ENCODE results near the gene ABCB6.
"Not testable (repeated sequence)": the region's sequence is repeated elsewhere in the genome, so short reads cannot be mapped to it uniquely, and the experiment has no call there.

The ABCB6 gene

GRCh38 chr2:219218732-219219701, at the start of gene ABCB6:
Gene ABCB6 (minus strand): TSS chr2:219218958. CDS start chr2:219218673, 285 bp downstream.
- no peak for TF ChIP-seq CTCF (IDR thresholded peaks at IDR 0.05)
- H3K4me1 Mint-ChIP-seq, result peaks cover 22% of the 10 kb centered on the region
- H3K27me3 Mint-ChIP-seq (ENCODE audit: low read depth, poor library complexity), result no peaks in the 10 kb centered on the region
- H3K9me3 Mint-ChIP-seq, result no peaks in the 10 kb centered on the region
- peak within 1 kb of the TSS; percentile 83 for H3K27ac Mint-ChIP-seq
- peak within 1 kb of the TSS; percentile 87 for H3K4me3 Mint-ChIP-seq
- DNase-seq, result peak; percentile 93
- H3K36me3 Mint-ChIP-seq (ENCODE audit: low read depth), result peaks cover 34% of the 10 kb centered on the region

- no peak overlapping the region for H3K4me3 Mint-ChIP-seq
- no peaks in the 10 kb centered on the region for H3K36me3 Mint-ChIP-seq (ENCODE audit: low read depth)
- no peaks in the 10 kb centered on the region for H3K4me1 Mint-ChIP-seq
- no peak overlapping the region for H3K27ac Mint-ChIP-seq
- H3K9me3 Mint-ChIP-seq, result no peaks in the 10 kb centered on the region
- TF ChIP-seq CTCF (IDR thresholded peaks at IDR 0.05), result no peak
- peaks cover 54% of the 10 kb centered on the region for H3K27me3 Mint-ChIP-seq (ENCODE audit: low read depth, poor library complexity)
- DNase-seq, result no peak
Observed at GRCh38 chr2:219268294-219268693, 49.5 kb upstream of the ABCB6 start.

- H3K27ac Mint-ChIP-seq, result no peak overlapping the region
- H3K4me1 Mint-ChIP-seq, result no peaks in the 10 kb centered on the region
- no peak overlapping the region for H3K4me3 Mint-ChIP-seq
- DNase-seq, result no peak
- H3K36me3 Mint-ChIP-seq (ENCODE audit: low read depth), result no peaks in the 10 kb centered on the region
- H3K27me3 Mint-ChIP-seq (ENCODE audit: low read depth, poor library complexity), result peaks cover 57% of the 10 kb centered on the region
- TF ChIP-seq CTCF (IDR thresholded peaks at IDR 0.05), result no peak
- no peaks in the 10 kb centered on the region for H3K9me3 Mint-ChIP-seq
Observed at GRCh38 chr2:219266886-219267285, 48.1 kb upstream of the ABCB6 start.

- Mint-ChIP-seq H3K4me1 (no peaks in the 10 kb centered on the region), H3K9me3 (no peaks in the 10 kb centered on the region), H3K27me3 (ENCODE audit: low read depth, poor library complexity) (peaks cover 58% of the 10 kb centered on the region), H3K4me3 (no peak overlapping the region), H3K36me3 (ENCODE audit: low read depth) (no peaks in the 10 kb centered on the region), H3K27ac (no peak overlapping the region)
- no peak for TF ChIP-seq CTCF (IDR thresholded peaks at IDR 0.05)
- no peak for DNase-seq
Observed at GRCh38 chr2:219266232-219266631, 47.5 kb upstream of the ABCB6 start.

GRCh38 chr2:219261024-219261855, 42.5 kb upstream of the ABCB6 start:
- H3K27me3 Mint-ChIP-seq (ENCODE audit: low read depth, poor library complexity), result peaks cover 82% of the 10 kb centered on the region
- no peak overlapping the region for H3K27ac Mint-ChIP-seq
- no peak for DNase-seq
- H3K4me3 Mint-ChIP-seq, result no peak overlapping the region
- TF ChIP-seq CTCF (IDR thresholded peaks at IDR 0.05), result no peak
- H3K4me1 Mint-ChIP-seq, result no peaks in the 10 kb centered on the region
- H3K36me3 Mint-ChIP-seq (ENCODE audit: low read depth), result no peaks in the 10 kb centered on the region
- no peaks in the 10 kb centered on the region for H3K9me3 Mint-ChIP-seq

- not testable (repeated sequence) for DNase-seq; H3K36me3 Mint-ChIP-seq (ENCODE audit: low read depth); H3K4me3 Mint-ChIP-seq; H3K4me1 Mint-ChIP-seq; H3K27ac Mint-ChIP-seq; H3K9me3 Mint-ChIP-seq
- peaks cover 96% of the 10 kb centered on the region for H3K27me3 Mint-ChIP-seq (ENCODE audit: low read depth, poor library complexity)
Observed at GRCh38 chr2:219258942-219259341, 40.2 kb upstream of the ABCB6 start.
